Measurements from ENCODE around the gene SMAD5.
A peak's percentile ranks its signal among the peaks of the same experiment; 100 is the strongest.

SMAD5 gene

GRCh38 chr5:136166909-136167308, 34.3 kb downstream of the SMAD5 start:
- no peak for DNase-seq
- H3K4me1 ChIP-seq = peaks cover 0 to 9% (median 3%) of the 10 kb centered on the region in 4 donors
- no peaks in the 10 kb centered on the region for H3K9me3 ChIP-seq
- H3K36me3 ChIP-seq = peaks cover under 1 to 24% (median 18%) of the 10 kb centered on the region in 3 donors
- no peak overlapping the region for H3K4me3 ChIP-seq
- no peak for TF ChIP-seq CTCF (IDR thresholded peaks at IDR 0.05)
- intact Hi-C loops (cut with DNase I; ENCODE audit: low total_unique reads) = no loop called here
- no peak overlapping the region for H3K27ac ChIP-seq
- H3K27me3 ChIP-seq = no peaks in the 10 kb centered on the region

GRCh38 chr5:136169218-136169617, 36.6 kb downstream of the SMAD5 start:
- intact Hi-C loops (cut with DNase I; ENCODE audit: low total_unique reads) = no loop called here
- no peaks in the 10 kb centered on the region for H3K9me3 ChIP-seq
- TF ChIP-seq CTCF (IDR thresholded peaks at IDR 0.05) = no peak
- peaks cover 20 to 25% (median 24%) of the 10 kb centered on the region in 3 donors for H3K36me3 ChIP-seq
- peaks cover 0 to 4% (median 0%) of the 10 kb centered on the region in 4 donors for H3K4me1 ChIP-seq
- DNase-seq = no peak
- no peak overlapping the region for H3K27ac ChIP-seq
- H3K27me3 ChIP-seq = no peaks in the 10 kb centered on the region
- no peak overlapping the region for H3K4me3 ChIP-seq

GRCh38 chr5:136174021-136174659, 41.5 kb downstream of the SMAD5 start:
- intact Hi-C loops (cut with DNase I; ENCODE audit: low total_unique reads) = no loop called here
- Histone ChIP-seq H3K4me3 (no peak overlapping the region), H3K27ac (no peak overlapping the region), H3K4me1 (no peaks in the 10 kb centered on the region), H3K27me3 (no peaks in the 10 kb centered on the region), H3K9me3 (no peaks in the 10 kb centered on the region), H3K36me3 (peaks cover 38 to 50% (median 48%) of the 10 kb centered on the region in 3 donors)
- DNase-seq = no peak
- TF ChIP-seq CTCF (IDR thresholded peaks at IDR 0.05) = peak; percentile 43 to 50

DNA sequence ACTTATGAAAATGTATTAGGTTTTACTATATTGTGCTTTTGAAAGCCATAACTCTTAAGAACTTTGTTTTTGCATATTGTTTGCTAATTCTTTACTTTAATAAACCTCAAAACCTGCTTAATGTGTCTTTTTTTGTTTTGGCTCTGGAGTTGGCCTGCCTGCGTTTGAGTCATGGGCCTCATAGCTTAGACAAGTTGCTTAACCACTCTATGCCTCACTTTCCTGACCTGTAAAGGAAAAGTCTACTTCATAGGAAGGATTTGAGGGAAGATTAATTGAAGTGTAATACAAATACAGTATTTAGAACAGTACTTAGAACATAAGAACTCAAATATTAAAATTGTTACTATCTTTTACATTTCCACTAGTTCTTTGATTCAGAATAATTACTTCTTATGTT, 50.0 kb downstream of the SMAD5 start:
- H3K4me3 ChIP-seq = no peak overlapping the region
- H3K27me3 ChIP-seq = no peaks in the 10 kb centered on the region
- DNase-seq = no peak
- peaks cover 9 to 42% (median 39%) of the 10 kb centered on the region in 3 donors for H3K36me3 ChIP-seq
- no peak for TF ChIP-seq CTCF (IDR thresholded peaks at IDR 0.05)
- no peaks in the 10 kb centered on the region for H3K4me1 ChIP-seq
- no peaks in the 10 kb centered on the region for H3K9me3 ChIP-seq
- intact Hi-C loops (cut with DNase I; ENCODE audit: low total_unique reads) = no loop called here
- H3K27ac ChIP-seq = no peak overlapping the region

GRCh38 chr5:136185974-136186665, 53.5 kb downstream of the SMAD5 start:
- peaks cover 6 to 31% (median 27%) of the 10 kb centered on the region in 3 donors for H3K36me3 ChIP-seq
- peaks cover 0 to 5% of the 10 kb centered on the region in 2 donors for H3K27me3 ChIP-seq
- no peak for DNase-seq
- no peak for TF ChIP-seq CTCF (IDR thresholded peaks at IDR 0.05)
- no peak overlapping the region for H3K27ac ChIP-seq
- intact Hi-C loops (cut with DNase I; ENCODE audit: low total_unique reads) = no loop called here
- no peak overlapping the region for H3K4me3 ChIP-seq
- no peaks in the 10 kb centered on the region for H3K9me3 ChIP-seq
- H3K4me1 ChIP-seq = peaks cover 0 to 3% (median 0%) of the 10 kb centered on the region in 4 donors

Data from tibial artery (tissue), 4 donors.